Measurements from ENCODE around the gene IL2RA.
A peak's percentile ranks its signal among the peaks of the same experiment; 100 is the strongest.
"Not testable (repeated sequence)": the region's sequence is repeated elsewhere in the genome, so short reads cannot be mapped to it uniquely, and the experiment has no call there.

The IL2RA gene

GRCh38 chr10:5970527-5970926 lies 91.6 kb downstream of the IL2RA start:
- Mint-ChIP-seq H3K9me3 (no peaks in the 10 kb centered on the region), H3K4me1 (ENCODE audit: low read depth) (peaks cover 54% of the 10 kb centered on the region), H3K4me3 (no peak overlapping the region), H3K27ac (peak overlapping the region; percentile 91), H3K27me3 (no peaks in the 10 kb centered on the region), H3K36me3 (ENCODE audit: low read depth) (peaks cover 56% of the 10 kb centered on the region)
- DNase-seq, result no peak

GRCh38 chr10:5970066-5970465 lies 92.1 kb downstream of the IL2RA start:
- H3K27ac Mint-ChIP-seq, result no peak overlapping the region
- no peak for DNase-seq
- H3K9me3 Mint-ChIP-seq, result no peaks in the 10 kb centered on the region
- peaks cover 56% of the 10 kb centered on the region for H3K36me3 Mint-ChIP-seq (ENCODE audit: low read depth)
- no peak overlapping the region for H3K4me3 Mint-ChIP-seq
- H3K4me1 Mint-ChIP-seq (ENCODE audit: low read depth), result peaks cover 50% of the 10 kb centered on the region
- no peaks in the 10 kb centered on the region for H3K27me3 Mint-ChIP-seq

GRCh38 chr10:5968681-5969453 lies 93.3 kb downstream of the IL2RA start:
- peaks cover 61% of the 10 kb centered on the region for H3K36me3 Mint-ChIP-seq (ENCODE audit: low read depth)
- H3K4me3 Mint-ChIP-seq, result no peak overlapping the region
- peak; percentile 20 for DNase-seq
- peaks cover 40% of the 10 kb centered on the region for H3K4me1 Mint-ChIP-seq (ENCODE audit: low read depth)
- no peaks in the 10 kb centered on the region for H3K9me3 Mint-ChIP-seq
- H3K27me3 Mint-ChIP-seq, result no peaks in the 10 kb centered on the region
- H3K27ac Mint-ChIP-seq, result no peak overlapping the region

- no peak overlapping the region for H3K27ac Mint-ChIP-seq
- peaks cover 65% of the 10 kb centered on the region for H3K36me3 Mint-ChIP-seq (ENCODE audit: low read depth)
Measured at GRCh38 chr10:5968037-5968680, 94.0 kb downstream of the IL2RA start.

GRCh38 chr10:5965266-5965665 lies 96.9 kb downstream of the IL2RA start:
- no peak for DNase-seq
- Mint-ChIP-seq H3K4me1 (ENCODE audit: low read depth) (peaks cover 10% of the 10 kb centered on the region), H3K27me3 (no peaks in the 10 kb centered on the region), H3K4me3 (no peak overlapping the region), H3K9me3 (no peaks in the 10 kb centered on the region), H3K27ac (no peak overlapping the region), H3K36me3 (ENCODE audit: low read depth) (peaks cover 89% of the 10 kb centered on the region)

More at GRCh38 chr10:5968037-5968680, 94.0 kb downstream of the IL2RA start:
- DNase-seq, result peak; percentile 20
- peaks cover 33% of the 10 kb centered on the region for H3K4me1 Mint-ChIP-seq (ENCODE audit: low read depth)
- H3K9me3 Mint-ChIP-seq, result no peaks in the 10 kb centered on the region
- H3K27me3 Mint-ChIP-seq, result no peaks in the 10 kb centered on the region
- H3K4me3 Mint-ChIP-seq, result no peak overlapping the region

DNA sequence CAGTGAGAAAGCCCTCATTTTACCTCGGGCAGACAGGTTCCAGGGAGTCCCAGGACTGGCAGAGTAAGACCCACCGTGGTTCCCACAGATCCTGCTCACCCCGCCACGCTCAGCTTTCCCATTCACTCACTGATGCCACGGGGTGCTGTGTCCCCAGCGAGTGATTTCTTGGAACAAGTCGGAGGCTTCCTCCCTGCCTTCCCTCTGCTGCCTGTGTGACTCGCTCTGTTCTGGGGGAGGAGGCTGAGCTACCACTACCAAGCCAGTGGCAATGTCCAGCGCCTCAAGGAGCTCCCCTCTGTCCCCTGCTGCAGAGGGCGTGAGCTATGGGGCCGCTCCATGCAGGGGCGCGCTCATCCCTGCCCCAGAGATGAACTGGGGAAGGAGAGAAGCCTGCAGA lies 97.4 kb downstream of the IL2RA start:
- H3K27ac Mint-ChIP-seq, result no peak overlapping the region
- no peaks in the 10 kb centered on the region for H3K9me3 Mint-ChIP-seq
- H3K27me3 Mint-ChIP-seq, result no peaks in the 10 kb centered on the region
- H3K4me1 Mint-ChIP-seq (ENCODE audit: low read depth), result peaks cover 5% of the 10 kb centered on the region
- peaks cover 89% of the 10 kb centered on the region for H3K36me3 Mint-ChIP-seq (ENCODE audit: low read depth)
- H3K4me3 Mint-ChIP-seq, result no peak overlapping the region
- DNase-seq, result no peak

DNA sequence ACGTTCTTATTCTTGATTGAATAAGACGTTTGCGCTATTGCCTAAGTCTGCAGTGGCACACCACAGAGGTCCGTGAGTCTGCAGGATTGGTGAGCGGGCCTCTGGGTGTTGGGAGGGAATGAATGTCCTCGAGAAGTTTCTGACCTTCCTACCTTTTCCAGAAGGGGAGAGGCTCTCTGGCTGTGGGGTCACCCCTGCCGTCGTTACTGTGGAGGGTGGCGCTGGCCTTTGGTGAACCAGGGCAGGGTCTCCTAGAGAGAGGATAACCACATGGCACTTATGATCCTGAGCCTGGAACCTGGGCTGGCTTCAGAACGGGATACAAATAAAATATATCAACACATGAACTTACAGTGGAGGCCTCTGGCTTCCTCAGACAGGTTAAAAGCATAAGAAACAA lies 98.6 kb downstream of the IL2RA start:
- Mint-ChIP-seq H3K4me3 (no peak overlapping the region), H3K9me3 (no peaks in the 10 kb centered on the region), H3K4me1 (ENCODE audit: low read depth) (peaks cover 2% of the 10 kb centered on the region), H3K27me3 (no peaks in the 10 kb centered on the region), H3K36me3 (ENCODE audit: low read depth) (peaks cover 94% of the 10 kb centered on the region), H3K27ac (no peak overlapping the region)
- DNase-seq, result no peak

DNA sequence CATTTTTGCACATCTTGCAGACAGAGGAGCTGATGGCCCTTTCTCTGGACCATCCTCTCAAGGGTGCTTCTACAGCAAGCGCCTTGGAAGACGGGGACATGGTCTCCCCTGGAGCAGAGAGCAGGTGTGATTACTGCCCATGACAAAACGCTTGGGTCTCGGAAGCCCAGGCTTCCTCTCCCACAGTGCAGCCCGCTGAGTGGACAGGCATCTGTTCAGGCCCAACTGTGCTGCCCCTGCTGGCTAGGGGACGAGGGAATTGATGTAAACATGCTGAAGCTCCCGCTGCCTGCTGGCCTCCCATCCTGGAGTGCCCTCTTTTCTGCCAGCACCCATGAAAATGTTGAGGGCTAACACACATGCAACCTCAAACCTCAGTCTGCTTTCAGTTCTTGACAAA lies 99.1 kb downstream of the IL2RA start:
- Mint-ChIP-seq H3K9me3 (no peaks in the 10 kb centered on the region), H3K27me3 (no peaks in the 10 kb centered on the region), H3K4me3 (no peak overlapping the region), H3K27ac (no peak overlapping the region), H3K4me1 (ENCODE audit: low read depth) (no peaks in the 10 kb centered on the region), H3K36me3 (ENCODE audit: low read depth) (peaks cover 93% of the 10 kb centered on the region)
- no peak for DNase-seq

- H3K27ac Mint-ChIP-seq; H3K4me1 Mint-ChIP-seq (ENCODE audit: low read depth); H3K9me3 Mint-ChIP-seq: not testable (repeated sequence)
Measured at GRCh38 chr10:5962358-5962940, 99.7 kb downstream of the IL2RA start.

GRCh38 chr10:5961405-5962100 lies 100.6 kb downstream of the IL2RA start:
- DNase-seq, result no peak
- no peak overlapping the region for H3K4me3 Mint-ChIP-seq
- no peaks in the 10 kb centered on the region for H3K4me1 Mint-ChIP-seq (ENCODE audit: low read depth)
- peak overlapping the region; percentile 44 for H3K27ac Mint-ChIP-seq
- H3K9me3 Mint-ChIP-seq, result no peaks in the 10 kb centered on the region
- H3K27me3 Mint-ChIP-seq, result no peaks in the 10 kb centered on the region
- H3K36me3 Mint-ChIP-seq (ENCODE audit: low read depth), result peaks cover 94% of the 10 kb centered on the region

More at GRCh38 chr10:5962358-5962940, 99.7 kb downstream of the IL2RA start:
- not testable (repeated sequence) for H3K4me3 Mint-ChIP-seq, H3K27me3 Mint-ChIP-seq, DNase-seq
- peaks cover 93% of the 10 kb centered on the region for H3K36me3 Mint-ChIP-seq (ENCODE audit: low read depth)

GRCh38 chr10:5960973-5961275 lies 101.2 kb downstream of the IL2RA start:
- H3K4me1 Mint-ChIP-seq (ENCODE audit: low read depth); H3K4me3 Mint-ChIP-seq; H3K9me3 Mint-ChIP-seq; H3K27me3 Mint-ChIP-seq; DNase-seq; H3K27ac Mint-ChIP-seq: not testable (repeated sequence)
- H3K36me3 Mint-ChIP-seq (ENCODE audit: low read depth), result peaks cover 94% of the 10 kb centered on the region
